DMS153 treated with DMSO at 0.1 percent for 48 hours (cell line): ENCODE results near the gene IL36A.

Experiments used
- DNase-seq: peaks from one replicate; lab custom pipeline; 2025; ENCODE audit not compliant: unreplicated experiment; lab: John Stamatoyannopoulos, UW

IL36A gene

DNA sequence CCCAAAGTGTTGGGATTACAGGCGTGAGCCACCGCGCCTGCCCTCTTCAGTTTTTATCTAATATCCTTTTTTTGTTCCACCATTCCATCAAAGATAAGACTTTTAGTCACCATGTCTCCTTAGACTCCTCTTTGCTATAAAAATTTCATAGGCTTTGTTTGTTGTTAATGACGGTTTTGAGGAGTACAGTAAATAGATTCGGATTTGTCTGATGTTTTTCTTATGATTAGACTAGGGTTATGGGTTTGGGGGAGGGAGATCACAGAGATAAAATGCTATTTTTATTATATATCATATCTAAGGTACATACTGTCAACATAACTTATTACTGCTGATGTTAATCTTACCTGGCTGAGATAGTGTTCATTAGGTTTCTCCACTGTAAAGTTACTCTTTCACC, 41.2 kb downstream of the IL36A start:
- no peak for DNase-seq

DNA sequence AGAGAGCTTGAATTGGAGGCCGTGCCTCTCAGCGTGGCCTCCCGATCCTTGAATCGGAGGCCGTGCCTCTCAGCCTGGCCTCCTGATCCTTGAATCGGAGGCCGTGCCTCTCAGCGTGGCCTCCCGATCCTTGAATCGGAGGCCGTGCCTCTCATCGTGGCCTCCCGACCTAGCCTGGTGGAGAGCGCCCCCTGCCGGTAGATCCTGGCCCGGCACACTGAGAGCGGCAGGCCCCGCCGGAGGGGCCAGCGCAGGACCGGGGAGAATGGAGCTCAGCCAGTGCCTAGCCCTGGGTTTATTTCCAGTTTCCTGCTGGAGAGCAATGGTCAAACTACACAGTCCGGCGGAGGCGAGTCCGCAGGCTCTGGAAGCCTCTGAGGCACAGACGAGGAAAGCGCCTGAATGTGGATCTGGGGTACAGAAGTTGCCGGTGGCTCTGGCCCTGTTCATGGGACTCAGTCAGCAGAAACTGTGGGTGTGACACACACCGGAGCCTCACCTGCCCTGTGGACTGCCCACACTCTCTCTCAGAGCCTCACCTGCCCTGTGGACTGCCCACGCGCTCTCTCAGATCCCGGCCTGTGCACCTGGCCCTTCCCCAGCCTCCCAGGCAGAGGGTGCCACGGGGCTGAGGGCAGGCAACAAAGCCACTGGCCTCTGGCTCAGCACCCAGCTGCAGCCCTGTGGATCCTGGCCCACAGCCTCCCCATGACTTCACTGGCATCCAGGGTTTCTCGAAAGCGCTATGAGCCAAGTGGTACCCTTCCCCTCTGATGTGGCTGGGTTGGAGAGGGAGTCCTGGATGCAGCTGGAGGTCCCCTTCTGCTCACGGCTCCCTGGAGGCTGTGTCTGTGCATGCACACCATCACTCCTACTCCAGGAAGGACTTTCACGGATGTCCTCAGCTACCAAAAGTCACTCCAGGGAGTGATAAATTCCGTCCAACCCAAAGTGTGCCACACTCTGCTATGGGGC, 45.9 kb downstream of the IL36A start:
- no peak for DNase-seq

- DNase-seq = no peak
These were observed 47.2 kb downstream of the IL36A start, which contains the start of gene IL36B for GRCh38 chr2:113052396-113052917. Gene IL36B (minus strand): TSS chr2:113052867.

DNA sequence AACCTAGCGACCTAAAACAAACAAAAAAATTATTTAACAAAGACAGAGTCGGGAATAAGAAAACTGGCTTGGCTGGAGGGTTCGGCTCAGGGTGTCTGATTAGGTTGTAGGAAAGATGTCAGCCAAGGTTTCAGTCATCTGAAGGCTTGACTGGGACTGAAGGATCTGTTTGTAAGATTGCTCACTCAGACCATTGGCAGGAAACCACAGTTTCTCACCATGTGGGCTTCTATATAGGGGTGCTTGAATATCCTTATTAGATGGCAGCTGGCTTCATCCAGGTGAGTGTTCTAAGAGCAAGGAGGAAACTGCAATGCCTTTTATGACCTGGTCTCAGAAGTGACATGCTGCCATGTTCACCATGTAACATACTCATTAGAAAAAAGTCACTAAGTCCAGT, 48.4 kb downstream of the IL36A start:
- DNase-seq = no peak

- DNase-seq = no peak
These were observed 48.8 kb downstream of the IL36A start for GRCh38 chr2:113054066-113054465.

DNA sequence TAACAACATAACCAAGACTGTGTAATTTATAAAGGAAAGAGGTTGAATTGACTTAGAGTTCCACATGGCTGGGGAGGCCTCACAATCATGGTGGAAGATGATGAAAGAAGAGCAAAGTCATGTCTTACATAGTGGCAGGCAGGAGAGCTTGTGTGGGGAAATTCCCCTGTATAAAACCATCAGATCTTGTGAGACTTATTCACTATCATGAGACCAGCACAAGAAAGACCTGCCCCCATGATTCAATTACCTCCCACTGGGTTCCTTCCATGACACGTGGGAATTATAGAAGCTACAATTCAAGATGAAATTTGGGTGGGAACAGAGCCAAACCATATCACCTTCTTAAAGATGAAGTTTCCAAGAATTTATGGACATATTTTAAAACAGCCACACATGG, 51.3 kb downstream of the IL36A start:
- DNase-seq = no peak

GRCh38 chr2:113057117-113057516, 51.9 kb downstream of the IL36A start:
- DNase-seq = no peak
